GM18907 (cell line): ENCODE results near the gene CACNA1I.

Source experiments
- ATAC-seq: cut with Tn5 transposase; IDR thresholded peaks from one replicate; pipeline ENCODE4 v1.9.1; 2021; ENCODE audit warnings: mild to moderate bottlenecking, moderate library complexity; ENCODE audit not compliant: unreplicated experiment

CACNA1I gene

DNA sequence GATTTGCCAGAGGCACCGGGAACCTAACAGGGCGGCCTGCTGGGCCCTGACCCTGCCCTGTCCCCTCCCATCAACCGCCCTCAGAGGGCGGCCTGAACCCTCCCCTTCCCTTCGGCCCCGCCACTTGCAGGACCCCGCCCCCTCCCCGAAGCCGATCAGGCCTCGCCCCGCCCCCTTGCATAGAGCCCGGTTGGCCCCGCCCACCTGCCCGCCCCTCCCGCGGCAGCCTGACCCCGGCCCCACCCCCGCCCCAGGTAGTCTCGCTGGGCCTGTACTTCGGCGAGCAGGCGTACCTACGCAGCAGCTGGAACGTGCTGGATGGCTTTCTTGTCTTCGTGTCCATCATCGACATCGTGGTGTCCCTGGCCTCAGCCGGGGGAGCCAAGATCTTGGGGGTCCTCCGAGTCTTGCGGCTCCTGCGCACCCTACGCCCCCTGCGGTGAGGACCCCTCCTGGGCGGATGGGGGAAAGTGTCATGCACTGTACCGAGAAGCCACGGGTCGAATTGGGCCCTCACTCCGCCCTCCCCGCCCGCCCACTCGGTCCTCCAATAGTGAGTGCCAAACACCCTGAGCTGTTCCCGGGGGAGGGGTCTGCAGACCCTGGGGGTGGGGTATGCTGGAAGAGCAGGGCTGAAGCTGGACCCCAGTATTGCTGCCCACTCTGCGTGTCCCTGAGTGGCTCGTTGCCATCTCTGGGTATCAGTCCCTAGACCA, 94.1 kb downstream of the CACNA1I start:
- ATAC-seq = no peak

DNA sequence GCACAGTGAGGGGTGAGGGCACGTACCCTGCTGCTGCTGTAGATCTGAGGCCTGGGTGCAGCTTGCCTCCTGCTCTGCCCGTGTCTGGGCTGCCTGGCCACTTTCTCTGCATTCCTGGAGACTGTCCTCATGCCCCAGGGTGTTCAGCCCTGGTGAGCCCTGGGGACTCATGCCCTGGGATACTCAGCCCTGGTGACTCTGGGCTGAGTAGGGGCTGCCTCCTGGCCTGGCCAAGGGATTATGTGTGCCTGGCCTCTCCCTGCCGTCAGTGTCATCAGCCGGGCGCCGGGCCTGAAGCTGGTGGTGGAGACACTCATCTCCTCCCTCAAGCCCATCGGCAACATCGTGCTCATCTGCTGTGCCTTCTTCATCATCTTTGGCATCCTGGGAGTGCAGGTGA, 94.7 kb downstream of the CACNA1I start:
- ATAC-seq = no peak

DNA sequence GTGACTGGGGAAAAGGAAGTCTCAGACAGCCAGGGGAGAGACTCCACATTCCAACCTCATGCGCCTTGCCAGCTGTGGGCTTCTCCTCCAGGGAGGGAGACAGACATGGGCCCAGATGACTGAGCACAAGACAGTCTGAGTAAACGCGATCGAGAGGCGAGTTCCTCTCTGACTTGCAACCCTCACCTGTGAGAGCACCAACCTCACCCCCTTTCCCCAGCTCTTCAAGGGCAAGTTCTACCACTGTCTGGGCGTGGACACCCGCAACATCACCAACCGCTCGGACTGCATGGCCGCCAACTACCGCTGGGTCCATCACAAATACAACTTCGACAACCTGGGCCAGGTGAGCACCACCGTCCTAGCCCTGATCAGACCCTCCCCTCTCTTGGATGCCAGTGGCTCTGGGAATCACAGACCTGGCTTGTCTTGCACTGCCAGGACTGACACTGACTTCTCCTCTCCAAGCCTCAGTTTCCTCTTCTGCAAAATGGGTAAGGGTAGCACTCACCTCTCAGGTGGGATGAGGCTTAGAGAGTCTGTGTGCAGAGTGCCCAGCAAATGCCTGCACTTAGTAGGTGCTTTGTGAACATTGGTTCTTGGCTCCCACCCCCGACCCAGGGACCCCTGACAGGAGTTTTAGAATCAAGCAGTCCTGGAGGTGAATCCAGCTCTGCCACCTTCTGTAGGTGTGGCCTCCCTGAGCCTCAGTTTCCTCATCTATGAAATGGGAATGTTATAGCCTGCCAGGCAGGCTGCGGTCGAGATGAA, 95.3 kb downstream of the CACNA1I start:
- ATAC-seq = no peak

DNA sequence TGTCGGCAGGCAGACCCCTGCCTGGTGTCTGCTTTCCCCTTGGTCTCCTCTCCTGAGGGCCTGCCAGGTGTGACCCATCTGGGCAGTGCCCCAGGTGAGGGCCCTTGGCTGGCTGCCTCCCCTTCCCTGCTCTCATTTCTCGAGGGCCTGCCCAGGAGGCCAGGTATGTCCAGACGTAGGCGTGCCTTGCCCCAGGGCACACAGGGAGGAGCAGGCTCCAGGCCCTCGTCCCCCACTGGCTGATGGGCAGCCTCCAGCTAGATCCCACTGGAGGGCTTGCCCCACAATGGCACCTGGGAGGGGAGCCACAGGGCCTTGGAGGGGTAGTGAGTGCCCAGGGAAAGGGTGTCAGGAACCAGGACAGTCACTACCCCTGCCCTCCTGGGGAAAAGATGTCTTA, 95.9 kb downstream of the CACNA1I start:
- ATAC-seq = no peak

DNA sequence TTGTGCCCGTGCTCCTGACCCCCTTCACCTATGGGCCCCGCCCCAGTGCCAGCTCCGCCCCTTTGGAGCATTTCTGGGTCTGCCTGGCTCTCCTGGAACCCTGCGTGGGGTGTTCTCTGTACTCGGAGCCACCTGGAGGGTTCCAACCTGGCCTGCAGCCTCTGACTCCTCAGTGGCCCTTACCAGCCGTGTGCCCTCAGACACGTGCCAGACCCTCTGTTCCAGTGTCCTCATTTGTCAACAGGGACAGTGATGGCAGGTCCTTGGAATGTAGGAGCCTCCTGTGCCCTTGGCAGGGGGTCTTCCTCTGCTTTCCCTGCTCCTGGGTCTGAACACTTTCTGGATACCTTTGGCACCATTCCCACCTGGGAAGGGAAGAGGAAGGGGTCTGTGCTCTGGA, 96.4 kb downstream of the CACNA1I start:
- no peak for ATAC-seq

DNA sequence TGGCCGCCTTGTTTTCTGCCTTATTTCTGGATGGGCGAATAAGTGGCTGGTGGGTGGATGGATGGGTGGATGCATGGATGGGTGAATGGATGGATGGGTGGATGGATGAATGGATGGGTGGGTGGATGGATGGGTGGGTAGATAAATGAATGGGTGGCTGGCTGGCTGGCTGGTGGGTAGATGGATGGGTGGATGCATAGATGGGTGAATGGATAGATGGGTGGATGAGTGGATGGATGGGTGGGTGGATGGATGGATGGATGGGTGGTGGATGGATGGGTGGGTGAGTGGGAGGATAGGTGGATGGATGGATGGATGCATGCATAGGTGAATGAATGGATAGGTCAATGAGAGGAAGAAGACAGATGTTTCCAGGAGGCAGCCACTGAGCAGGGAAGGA, 98.9 kb downstream of the CACNA1I start:
- no peak for ATAC-seq

DNA sequence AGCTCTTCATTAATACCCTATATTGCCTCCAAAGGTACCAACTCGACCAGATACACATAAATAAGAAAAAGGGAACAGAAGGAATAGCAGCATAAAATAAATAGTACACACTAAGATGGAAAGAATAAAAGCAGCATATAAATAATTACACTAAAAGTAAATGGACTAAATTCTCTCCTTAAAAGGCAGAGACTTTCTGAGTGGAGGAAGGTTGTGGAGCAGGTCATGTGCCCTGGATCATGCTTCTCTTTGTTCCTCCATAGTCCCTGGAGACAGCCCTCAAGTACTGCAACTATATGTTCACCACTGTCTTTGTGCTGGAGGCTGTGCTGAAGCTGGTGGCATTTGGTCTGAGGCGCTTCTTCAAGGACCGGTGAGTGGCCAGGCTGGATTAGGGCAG, 101.4 kb downstream of the CACNA1I start:
- ATAC-seq = no peak

DNA sequence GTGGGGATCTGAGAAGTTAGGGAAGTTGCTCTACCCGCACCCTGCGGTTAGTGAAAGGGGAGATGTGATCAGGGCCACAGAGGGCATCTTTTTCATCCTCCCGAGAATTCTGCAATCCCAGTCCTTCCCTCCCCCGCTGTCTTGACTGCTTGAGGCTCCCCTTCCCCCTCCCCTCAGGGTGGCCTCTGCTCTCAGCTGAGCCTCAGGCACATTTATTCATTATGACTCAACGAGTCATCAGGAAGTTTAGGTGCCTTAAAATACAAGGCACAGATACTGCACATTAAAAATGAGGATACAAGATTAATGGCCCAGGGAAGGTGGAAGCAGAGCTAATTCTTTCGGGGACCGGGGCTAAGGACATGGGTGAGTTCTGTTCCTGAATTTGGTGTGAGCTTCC, 104.0 kb downstream of the CACNA1I start:
- ATAC-seq = no peak

DNA sequence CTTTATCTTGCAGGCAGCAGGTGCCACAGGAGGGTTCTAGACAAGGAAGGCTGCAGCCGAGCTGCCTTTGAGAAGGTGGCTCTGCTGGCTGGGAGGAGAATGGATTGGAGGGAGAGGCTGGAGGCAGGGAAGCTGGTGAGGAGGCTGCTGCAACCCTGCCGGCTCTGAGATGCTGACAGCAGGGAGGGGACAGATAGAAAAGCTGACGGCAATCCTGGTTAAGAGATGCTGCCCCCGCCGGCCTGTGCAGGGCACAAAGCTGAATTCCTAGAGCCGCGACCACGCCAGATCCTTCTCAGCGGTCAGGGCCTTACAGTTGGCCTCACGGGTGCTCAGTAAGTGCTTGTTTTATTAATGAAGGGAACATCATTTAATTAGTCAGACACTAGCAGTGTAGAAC, 105.4 kb downstream of the CACNA1I start:
- ATAC-seq = no peak

DNA sequence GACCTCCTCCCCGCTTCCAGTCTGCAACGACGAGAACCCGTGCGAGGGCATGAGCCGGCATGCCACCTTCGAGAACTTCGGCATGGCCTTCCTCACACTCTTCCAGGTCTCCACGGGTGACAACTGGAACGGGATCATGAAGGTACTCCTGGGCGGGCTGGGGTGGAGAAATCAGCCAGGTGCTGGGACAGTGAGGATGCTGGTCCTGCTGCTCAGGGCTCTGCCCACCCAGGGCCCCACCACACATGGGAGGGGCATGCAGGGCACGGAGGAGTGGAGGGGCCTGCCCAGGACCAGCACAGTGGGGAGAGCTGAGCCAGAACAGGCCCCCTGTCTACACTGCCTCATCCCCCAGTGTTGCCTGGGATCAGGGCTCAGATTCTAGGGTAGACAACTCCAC, 107.4 kb downstream of the CACNA1I start:
- no peak for ATAC-seq

DNA sequence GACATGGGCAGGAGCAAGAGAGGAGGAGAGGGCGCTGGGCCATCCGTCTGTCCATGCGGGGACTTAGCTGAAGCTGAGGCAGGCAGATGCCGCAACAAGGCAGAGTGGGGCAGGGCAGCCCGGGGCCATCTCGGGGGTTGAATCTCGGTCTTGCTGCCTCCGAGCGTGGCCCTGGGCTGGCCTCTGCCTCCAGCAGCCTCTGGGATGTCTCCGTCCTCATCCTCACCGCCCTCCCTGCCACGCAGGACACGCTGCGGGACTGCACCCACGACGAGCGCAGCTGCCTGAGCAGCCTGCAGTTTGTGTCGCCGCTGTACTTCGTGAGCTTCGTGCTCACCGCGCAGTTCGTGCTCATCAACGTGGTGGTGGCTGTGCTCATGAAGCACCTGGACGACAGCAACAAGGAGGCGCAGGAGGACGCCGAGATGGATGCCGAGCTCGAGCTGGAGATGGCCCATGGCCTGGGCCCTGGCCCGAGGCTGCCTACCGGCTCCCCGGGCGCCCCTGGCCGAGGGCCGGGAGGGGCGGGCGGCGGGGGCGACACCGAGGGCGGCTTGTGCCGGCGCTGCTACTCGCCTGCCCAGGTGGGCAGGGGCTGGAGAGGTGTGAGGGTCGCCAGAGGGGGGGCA, 108.4 kb downstream of the CACNA1I start:
- ATAC-seq = no peak

DNA sequence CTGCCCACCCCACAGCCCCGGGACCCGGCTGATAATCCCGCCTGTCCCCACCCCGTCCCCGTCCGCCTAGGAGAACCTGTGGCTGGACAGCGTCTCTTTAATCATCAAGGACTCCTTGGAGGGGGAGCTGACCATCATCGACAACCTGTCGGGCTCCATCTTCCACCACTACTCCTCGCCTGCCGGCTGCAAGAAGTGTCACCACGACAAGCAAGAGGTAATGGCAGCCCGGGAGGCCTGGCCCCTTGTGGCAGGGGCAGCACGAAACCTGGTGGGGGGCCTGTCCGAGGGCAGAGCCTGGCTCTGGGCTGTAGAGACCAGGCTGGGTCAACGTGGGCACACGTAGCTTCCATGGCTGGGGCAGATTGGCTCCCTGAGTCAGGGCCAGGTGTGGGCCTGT, 109.1 kb downstream of the CACNA1I start:
- ATAC-seq = no peak

DNA sequence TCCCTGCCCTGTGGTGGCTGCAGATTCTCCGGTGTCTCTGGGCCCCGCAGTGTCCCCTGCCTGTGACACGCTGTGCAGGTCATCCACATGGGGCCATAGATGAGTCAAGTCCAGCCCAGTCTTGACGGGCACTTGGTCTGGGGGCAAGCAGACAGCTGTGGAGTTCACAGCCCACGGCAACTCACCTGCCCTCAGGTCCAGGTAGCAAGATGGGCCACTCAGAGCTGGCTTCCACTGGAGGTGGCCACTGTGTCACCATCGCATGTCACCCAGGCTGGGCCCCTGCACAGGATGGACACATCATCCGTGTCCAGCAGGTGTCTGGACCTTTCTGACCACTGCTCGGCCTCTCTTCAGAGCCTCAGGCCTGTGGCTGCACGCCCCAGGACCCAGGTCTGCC, 109.9 kb downstream of the CACNA1I start:
- no peak for ATAC-seq

DNA sequence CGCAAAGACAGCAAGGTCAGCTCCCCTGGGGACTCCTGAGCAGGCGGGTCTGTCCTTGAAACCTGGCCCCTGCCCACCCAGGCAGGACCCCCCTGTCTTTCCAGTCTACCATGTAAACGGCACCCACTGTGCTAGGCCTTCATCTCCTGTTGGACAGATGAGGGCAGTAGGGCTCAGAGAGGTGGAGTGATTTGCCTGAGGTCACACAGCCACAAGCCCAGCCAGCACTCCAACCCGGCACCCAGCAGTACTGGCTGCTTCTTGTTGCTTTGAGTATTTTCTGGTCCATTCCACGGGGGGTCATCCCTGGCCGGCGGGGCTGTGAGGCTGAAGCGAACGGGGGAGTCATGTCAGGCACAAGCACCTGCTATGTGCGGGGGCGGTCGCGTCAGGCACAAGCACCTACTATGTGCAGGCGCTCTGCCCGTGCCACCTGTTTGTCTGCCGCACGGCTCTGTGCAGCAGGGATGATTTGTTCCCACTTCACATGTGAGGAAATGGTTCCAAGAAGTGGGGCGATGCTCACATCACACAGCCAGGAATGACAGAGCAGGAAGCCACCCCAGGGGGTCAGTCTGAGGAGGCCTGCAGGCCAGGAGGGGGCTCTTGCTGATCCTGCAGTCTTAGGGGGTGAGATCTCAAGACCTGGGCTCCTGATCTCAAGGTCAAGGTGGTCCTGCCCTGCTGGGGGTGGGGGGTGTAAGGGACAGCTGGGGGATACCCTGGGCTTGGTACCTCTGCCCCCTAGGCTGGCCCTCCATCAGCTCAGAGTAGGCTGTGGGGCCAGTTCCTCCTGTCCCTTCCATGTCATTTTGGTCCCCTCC, 110.7 kb downstream of the CACNA1I start:
- ATAC-seq = no peak

DNA sequence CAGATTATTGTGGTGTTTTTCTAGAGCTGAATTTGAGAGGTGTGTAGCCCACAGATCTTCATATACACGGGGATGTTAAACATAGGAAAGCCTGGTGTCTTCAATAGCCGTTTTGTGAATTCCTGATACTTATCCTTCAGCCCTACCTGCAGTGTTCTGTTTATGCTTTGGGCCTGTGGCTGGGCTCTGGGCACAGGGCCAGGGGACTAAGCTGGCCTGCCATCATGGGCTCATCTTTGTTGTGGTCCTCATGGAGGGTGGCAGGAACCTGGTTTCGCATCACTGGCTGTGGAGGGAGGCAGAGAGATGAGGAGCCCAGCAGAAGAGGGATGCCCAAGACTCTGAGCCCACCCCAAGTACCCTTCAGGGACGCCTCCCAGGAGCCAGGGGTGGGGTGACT, 112.4 kb downstream of the CACNA1I start:
- no peak for ATAC-seq

DNA sequence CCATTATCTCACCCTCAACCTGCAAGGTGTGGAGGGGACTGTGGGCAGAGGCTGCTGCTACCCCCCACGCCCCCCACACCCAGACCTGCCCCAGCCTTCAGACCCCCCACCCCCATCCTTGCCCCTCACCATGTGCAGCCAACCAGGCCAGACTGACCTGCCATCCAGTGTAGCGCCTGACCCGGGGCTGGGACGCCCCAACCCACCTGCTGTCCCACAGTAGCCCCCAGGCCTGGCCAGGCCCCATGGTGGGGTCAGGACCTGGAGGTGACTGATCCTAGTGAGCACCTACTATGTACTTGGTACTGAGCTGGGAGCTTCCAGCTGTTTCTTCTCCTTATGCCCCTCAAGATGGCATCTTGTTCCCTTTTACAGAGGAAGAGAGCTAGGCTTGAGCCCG, 113.1 kb downstream of the CACNA1I start:
- ATAC-seq = no peak

DNA sequence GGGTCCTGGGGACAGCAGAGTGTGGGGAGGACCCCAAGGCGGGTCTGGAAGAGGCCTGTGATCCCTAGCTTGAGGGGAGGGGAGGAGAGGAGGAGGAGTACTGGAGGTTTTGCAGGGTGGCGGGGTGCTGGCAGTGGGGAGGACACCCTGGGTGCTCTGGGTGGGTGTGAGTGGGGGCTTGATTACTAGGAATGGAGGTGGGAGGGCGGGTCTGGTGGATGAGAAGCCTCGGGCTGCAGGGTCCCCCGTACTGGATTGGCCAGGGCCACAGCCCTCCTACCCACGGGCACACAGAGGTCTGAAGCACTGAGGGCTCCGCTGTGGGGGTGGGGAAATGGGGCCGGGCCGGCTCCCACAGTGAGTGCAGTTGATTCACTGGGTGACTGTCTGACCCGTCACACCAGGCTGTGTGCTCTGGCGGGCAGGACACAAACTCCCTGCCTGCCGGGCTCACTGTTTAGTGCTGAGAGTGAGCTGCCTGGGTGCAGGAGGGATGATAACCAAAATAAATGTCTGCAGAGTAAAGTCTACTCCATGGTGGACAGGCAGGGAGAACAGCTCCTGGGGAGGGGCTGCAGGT, 114.2 kb downstream of the CACNA1I start:
- ATAC-seq = no peak

DNA sequence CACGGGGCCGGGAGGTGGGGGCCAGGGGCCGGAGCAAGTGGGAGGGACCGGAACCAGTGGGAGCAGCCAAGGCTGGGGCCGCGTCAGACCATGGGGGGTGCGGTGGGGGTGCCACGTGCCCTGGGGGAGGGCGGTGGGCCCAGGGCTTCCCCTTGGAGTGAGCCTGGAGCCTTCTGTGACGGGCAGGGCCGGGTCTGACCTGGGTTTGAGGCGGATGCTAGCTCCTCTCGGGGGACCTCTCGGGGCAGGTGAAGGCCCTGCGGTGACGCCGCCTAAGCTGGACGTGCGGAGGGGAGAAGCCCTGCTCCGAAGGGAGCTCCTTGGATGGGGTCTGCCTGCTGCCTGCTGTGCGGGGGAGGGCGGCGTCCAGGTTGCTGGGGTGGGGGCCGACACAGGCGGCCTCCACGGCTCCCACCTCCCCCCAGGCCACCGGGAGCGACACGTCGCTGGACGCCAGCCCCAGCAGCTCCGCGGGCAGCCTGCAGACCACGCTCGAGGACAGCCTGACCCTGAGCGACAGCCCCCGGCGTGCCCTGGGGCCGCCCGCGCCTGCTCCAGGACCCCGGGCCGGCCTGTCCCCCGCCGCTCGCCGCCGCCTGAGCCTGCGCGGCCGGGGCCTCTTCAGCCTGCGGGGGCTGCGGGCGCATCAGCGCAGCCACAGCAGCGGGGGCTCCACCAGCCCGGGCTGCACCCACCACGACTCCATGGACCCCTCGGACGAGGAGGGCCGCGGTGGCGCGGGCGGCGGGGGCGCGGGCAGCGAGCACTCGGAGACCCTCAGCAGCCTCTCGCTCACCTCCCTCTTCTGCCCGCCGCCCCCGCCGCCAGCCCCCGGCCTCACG, 115.0 kb downstream of the CACNA1I start:
- ATAC-seq = no peak

DNA sequence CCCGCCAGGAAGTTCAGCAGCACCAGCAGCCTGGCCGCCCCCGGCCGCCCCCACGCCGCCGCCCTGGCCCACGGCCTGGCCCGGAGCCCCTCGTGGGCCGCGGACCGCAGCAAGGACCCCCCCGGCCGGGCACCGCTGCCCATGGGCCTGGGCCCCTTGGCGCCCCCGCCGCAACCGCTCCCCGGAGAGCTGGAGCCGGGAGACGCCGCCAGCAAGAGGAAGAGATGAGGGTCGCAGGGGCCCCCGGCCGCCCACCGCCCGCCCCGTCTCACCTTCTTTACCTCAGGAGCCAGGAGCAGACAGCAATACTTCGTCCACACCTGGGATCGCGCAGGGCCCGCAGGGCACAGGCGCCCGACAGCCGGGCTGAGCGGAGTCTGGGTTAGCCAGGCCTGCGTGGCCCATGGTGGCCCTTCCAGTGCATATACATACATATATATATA, 115.6 kb downstream of the CACNA1I start:
- ATAC-seq = no peak
